ENCODE results near the gene NCOR1. TPM values are rescaled to one million over a fixed set of nuclear protein-coding genes. Genes with fewer than 3 reads are reported as not detected.
"Not testable (repeated sequence)": the region's sequence is repeated elsewhere in the genome, so short reads cannot be mapped to it uniquely, and the experiment has no call there.

NCOR1 gene
- total and polyA plus RNA-seq, 9 of the 15 experiments (the other 6 are each of a cell fraction or from before 2014, with no cell fraction given) = 20.2 to 66.5 (median 50.9) TPM

DNA sequence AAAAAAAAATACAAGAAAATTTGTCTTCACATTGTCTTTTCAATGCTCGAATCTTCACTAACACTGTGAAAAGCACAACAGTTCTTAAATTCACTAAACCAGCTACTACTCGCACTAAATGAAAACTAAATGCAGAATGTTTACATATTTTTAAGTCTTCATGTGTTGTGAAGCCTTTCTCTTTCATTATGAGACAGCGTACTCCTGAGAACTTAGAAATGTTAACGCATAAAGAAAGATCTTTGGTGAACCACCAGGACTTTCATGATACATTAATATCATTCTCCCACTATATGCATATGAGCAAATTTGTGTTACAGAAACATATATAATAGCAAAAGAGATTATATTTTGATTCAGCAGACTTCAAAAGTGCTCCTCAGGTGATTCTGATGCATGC, 48.6 kb downstream of the NCOR1 start:
- H2AFZ ChIP-seq (ENCODE audit: low read depth, low read length); ATAC-seq; BruUV-seq (replicated peaks); H3K9me1 ChIP-seq (ENCODE audit: control insufficient read depth, insufficient read depth, low read length); H3K4me2 ChIP-seq (ENCODE audit: insufficient read depth, low read length); H3K4me1 ChIP-seq (replicated peaks in 1 of 2; ENCODE audit: control insufficient read depth in 2 of 2, insufficient read depth in 2 of 2, low read length in 2 of 2); in situ Hi-C loops (cut with MboI); H3K9me3 ChIP-seq (replicated peaks; ENCODE audit: control insufficient read depth, insufficient read depth, low read depth, low read length); CTCF ChIA-PET (ENCODE audit: low intra/inter-chr PET ratio); DNase-seq (ENCODE audit: extremely low read depth in 1 of 4, low spot score in 3 of 4); H3K4me3 ChIP-seq; FAIRE-seq; intact Hi-C loops (cut with micrococcal nuclease); H3K27ac ChIP-seq (ENCODE audit: extremely low read depth, low read depth, low read length); H4K20me1 ChIP-seq (replicated peaks; ENCODE audit: control insufficient read depth, insufficient read depth, low read length); POLR2A ChIA-PET; H3K36me3 ChIP-seq (ENCODE audit: control insufficient read depth, insufficient read depth, low read length); H3K9ac ChIP-seq (ENCODE audit: insufficient read depth in 1 of 2, low read depth in 2 of 2, low read length in 2 of 2); H3K79me2 ChIP-seq (ENCODE audit: control insufficient read depth, insufficient read depth, low read length); H3K27me3 ChIP-seq (ENCODE audit: control insufficient read depth in 2 of 2, insufficient read depth in 2 of 2, low read length in 2 of 2): not testable (repeated sequence)
- WGBS (ENCODE audit: insufficient coverage, low coverage, missing lambda C conversion rate) = 82% methylated on average over 3 of the region's 4 CpGs

DNA sequence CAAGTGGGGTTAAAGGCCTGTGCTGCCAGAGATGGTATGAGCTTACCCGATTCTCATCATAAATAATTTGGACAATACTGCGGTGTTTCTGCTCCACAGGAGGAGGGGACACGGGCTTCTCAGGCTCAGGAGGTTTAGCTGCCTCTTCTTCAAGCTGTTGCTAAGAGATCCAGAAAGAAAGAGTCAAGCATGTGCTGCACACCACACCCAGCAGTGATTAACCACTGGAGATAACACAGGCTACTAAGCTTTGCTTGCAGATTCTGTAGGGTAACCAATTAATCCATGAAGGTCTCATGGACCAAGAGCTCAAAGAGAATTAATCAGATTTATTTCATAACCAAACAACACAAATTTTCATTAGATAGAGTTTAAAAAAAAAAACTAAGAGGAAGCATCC, 56.6 kb downstream of the NCOR1 start:
- DNase-seq (ENCODE audit: extremely low read depth in 1 of 4, low spot score in 3 of 4) (peak in 1 of 4 experiments; percentile 2), ATAC-seq (no peak), FAIRE-seq (no peak)
- H3K4me2 ChIP-seq (ENCODE audit: insufficient read depth, low read length) = no peak overlapping the region
- H2AFZ ChIP-seq (ENCODE audit: low read depth, low read length) = no peak overlapping the region
- no peaks in the 10 kb centered on the region for H3K27me3 ChIP-seq (ENCODE audit: control insufficient read depth in 2 of 2, insufficient read depth in 2 of 2, low read length in 2 of 2)
- BruUV-seq (replicated peaks) = no TSS peak
- H4K20me1 ChIP-seq (replicated peaks; ENCODE audit: control insufficient read depth, insufficient read depth, low read length) = no peaks in the 10 kb centered on the region
- POLR2A ChIA-PET = interaction anchor here (0.7 to 1.9 kb wide), 2 partner anchors 10 to 109 kb away, joined by 3 to 7 read pairs; no protein-coding TSS in a partner anchor
- CTCF ChIA-PET (ENCODE audit: low intra/inter-chr PET ratio) = no interaction called here
- no peaks in the 10 kb centered on the region for H3K9me3 ChIP-seq (replicated peaks; ENCODE audit: control insufficient read depth, insufficient read depth, low read depth, low read length)
- H3K9ac ChIP-seq (ENCODE audit: insufficient read depth in 1 of 2, low read depth in 2 of 2, low read length in 2 of 2) = no peak overlapping the region
- H3K9me1 ChIP-seq (ENCODE audit: control insufficient read depth, insufficient read depth, low read length) = no peaks in the 10 kb centered on the region
- WGBS (ENCODE audit: insufficient coverage, low coverage, missing lambda C conversion rate) = 75% methylated on average over 3 of the region's 3 CpGs
- no peaks in the 10 kb centered on the region; the same call in 1 of the 3 replicates for H3K79me2 ChIP-seq (ENCODE audit: control insufficient read depth, insufficient read depth, low read length)
- no peaks in the 10 kb centered on the region; a peak in 1 of 5 replicates for H3K4me1 ChIP-seq (replicated peaks in 1 of 2; ENCODE audit: control insufficient read depth in 2 of 2, insufficient read depth in 2 of 2, low read length in 2 of 2)
- in situ Hi-C loops (cut with MboI) = no loop called here
- no peak overlapping the region for H3K4me3 ChIP-seq
- no peak overlapping the region for H3K27ac ChIP-seq (ENCODE audit: extremely low read depth, low read depth, low read length)
- intact Hi-C loops (cut with micrococcal nuclease) = no loop called here
- H3K36me3 ChIP-seq (ENCODE audit: control insufficient read depth, insufficient read depth, low read length) = peaks cover 13% of the 10 kb centered on the region; the same call in 2 of the 3 replicates
- no peak for TF ChIP-seq SRSF9 (IDR thresholded peaks at IDR 0.05; ENCODE audit: borderline replicate concordance, low read depth, low read length)
- no peak for TF ChIP-seq ZNF79 (CRISPR knock-in tag; IDR thresholded peaks at IDR 0.05; ENCODE audit: low read depth)
- TF ChIP-seq, protein P1, sequence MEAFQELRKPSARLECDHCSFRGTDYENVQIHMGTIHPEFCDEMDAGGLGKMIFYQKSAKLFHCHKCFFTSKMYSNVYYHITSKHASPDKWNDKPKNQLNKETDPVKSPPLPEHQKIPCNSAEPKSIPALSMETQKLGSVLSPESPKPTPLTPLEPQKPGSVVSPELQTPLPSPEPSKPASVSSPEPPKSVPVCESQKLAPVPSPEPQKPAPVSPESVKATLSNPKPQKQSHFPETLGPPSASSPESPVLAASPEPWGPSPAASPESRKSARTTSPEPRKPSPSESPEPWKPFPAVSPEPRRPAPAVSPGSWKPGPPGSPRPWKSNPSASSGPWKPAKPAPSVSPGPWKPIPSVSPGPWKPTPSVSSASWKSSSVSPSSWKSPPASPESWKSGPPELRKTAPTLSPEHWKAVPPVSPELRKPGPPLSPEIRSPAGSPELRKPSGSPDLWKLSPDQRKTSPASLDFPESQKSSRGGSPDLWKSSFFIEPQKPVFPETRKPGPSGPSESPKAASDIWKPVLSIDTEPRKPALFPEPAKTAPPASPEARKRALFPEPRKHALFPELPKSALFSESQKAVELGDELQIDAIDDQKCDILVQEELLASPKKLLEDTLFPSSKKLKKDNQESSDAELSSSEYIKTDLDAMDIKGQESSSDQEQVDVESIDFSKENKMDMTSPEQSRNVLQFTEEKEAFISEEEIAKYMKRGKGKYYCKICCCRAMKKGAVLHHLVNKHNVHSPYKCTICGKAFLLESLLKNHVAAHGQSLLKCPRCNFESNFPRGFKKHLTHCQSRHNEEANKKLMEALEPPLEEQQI (IDR thresholded peaks at IDR 0.05) = no peak
- TF ChIP-seq, protein P2, sequence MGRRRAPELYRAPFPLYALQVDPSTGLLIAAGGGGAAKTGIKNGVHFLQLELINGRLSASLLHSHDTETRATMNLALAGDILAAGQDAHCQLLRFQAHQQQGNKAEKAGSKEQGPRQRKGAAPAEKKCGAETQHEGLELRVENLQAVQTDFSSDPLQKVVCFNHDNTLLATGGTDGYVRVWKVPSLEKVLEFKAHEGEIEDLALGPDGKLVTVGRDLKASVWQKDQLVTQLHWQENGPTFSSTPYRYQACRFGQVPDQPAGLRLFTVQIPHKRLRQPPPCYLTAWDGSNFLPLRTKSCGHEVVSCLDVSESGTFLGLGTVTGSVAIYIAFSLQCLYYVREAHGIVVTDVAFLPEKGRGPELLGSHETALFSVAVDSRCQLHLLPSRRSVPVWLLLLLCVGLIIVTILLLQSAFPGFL (CRISPR knock-in tag; IDR thresholded peaks at IDR 0.05) = no peak
- TF ChIP-seq, protein P3, sequence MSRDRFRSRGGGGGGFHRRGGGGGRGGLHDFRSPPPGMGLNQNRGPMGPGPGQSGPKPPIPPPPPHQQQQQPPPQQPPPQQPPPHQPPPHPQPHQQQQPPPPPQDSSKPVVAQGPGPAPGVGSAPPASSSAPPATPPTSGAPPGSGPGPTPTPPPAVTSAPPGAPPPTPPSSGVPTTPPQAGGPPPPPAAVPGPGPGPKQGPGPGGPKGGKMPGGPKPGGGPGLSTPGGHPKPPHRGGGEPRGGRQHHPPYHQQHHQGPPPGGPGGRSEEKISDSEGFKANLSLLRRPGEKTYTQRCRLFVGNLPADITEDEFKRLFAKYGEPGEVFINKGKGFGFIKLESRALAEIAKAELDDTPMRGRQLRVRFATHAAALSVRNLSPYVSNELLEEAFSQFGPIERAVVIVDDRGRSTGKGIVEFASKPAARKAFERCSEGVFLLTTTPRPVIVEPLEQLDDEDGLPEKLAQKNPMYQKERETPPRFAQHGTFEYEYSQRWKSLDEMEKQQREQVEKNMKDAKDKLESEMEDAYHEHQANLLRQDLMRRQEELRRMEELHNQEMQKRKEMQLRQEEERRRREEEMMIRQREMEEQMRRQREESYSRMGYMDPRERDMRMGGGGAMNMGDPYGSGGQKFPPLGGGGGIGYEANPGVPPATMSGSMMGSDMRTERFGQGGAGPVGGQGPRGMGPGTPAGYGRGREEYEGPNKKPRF (IDR thresholded peaks at IDR 0.05; ENCODE audit: low read depth, low read length) = no peak
- TF ChIP-seq ZNF121 (CRISPR knock-in tag; conservative IDR thresholded peaks at IDR 0.05) = no peak
- no peak for TF ChIP-seq CBFA2T2 (conservative IDR thresholded peaks at IDR 0.05)
- no peak for TF ChIP-seq MEF2D (tag; conservative IDR thresholded peaks at IDR 0.05; ENCODE audit: low read depth)
- TF ChIP-seq WHSC1 (IDR thresholded peaks at IDR 0.05; ENCODE audit: low read length) = no peak
